ENCODE measurements around the gene TAF9. TPM values are rescaled to one million over a fixed set of nuclear protein-coding genes. Genes with fewer than 3 reads are reported as not detected.
A peak's percentile ranks its signal among the peaks of the same experiment; 100 is the strongest.

Gene TAF9, protein sequence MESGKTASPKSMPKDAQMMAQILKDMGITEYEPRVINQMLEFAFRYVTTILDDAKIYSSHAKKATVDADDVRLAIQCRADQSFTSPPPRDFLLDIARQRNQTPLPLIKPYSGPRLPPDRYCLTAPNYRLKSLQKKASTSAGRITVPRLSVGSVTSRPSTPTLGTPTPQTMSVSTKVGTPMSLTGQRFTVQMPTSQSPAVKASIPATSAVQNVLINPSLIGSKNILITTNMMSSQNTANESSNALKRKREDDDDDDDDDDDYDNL
- total RNA-seq (2014; rRNA removed; shearing (Covaris generic)), result 77.5 and 82.6 TPM in 2 replicates

DNA sequence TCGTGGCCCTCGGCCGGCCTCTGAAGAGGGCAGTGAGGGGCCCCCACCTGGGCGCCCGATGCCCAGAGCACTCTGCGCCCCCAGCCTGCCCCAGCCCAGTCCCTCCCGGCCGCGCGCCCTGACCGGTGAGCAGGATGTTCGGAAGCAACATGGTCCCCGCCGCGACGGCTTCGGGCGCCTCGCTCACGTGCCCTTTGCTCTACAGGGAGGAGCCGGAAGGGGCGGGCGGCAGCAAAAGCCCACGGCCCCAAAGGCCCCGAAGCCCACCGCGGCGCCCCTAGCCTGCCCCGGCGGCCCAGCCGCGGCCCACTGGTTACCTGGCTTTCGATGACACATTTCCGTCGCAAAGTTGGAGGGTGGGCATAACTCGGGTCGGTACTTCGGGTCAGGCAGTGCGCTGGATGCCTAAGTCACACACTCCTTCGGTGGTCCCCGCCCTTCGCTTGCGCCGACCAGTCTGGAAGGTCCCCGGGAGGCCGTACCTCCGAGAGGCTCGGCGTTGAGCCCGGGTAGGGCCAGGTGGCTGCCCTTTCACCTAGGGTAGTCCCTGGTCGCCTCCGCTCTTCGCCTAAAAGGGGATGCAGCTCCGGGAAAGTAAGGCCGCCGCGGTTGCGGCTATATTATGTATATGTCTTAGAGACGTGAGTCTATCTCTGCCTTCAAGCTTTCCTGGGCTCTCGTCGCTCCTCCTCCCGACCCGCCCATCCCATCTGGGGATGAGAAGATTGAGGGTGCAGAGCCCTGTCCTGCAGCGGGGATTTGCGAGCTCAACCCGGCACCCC is at the start of gene TAF9, which contains the start of the genes AK6 and RAD17:
Gene TAF9, minus strand, starts transcription at position 181 of the 782 bp plus-strand sequence. CDS start 3,783 bp downstream, outside the sequence.
Gene AK6, minus strand, starts transcription at position 181 of the 782 bp plus-strand sequence. Its CDS starts 30 bp downstream, at position 151.
Gene RAD17, plus strand, starts transcription at position 479 of the 782 bp plus-strand sequence. CDS start 2,391 bp downstream, outside the sequence.
- peak; percentile 93 for DNase-seq (ENCODE audit: low spot score)

DNA sequence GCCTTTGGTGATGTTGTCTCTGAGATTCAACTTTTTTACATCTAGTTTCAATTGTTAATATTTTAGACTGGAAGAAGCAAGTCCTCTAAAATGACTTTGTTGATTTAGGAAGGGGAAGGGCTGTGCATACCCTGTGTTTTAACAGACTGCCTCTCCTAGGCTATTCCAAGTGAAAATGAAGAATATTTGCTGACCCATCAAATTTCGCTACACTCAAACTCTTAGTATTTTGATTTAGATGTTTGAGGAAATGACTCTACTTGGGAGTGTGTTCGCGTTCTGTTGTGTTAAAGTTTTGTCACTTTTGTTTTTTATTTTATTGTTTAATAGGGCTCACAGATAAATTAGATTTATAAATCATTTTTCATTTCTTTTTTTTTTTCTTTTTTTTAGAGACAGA is 49.2 kb upstream of the TAF9 start:
- no peak for DNase-seq (ENCODE audit: low spot score)

DNA sequence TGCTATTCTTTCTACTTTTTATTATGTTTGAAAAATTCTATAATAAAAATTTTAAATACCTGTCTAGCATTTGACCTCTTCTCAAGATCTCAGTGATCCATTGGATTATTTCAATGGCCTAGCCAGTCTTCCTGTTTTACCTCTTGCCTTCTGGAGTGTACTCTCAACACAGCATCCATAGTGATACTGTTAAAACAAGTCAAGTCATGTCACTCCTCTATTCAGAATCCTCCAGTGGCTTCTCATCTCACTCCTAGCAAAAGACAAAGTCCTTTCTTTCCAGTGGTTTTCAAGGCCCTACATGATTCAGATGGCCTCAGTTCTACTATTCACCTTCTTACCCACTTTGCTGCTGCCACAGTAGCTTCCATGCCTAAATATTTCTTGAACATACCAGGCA is 47.4 kb upstream of the TAF9 start:
- no peak for DNase-seq (ENCODE audit: low spot score)

DNA sequence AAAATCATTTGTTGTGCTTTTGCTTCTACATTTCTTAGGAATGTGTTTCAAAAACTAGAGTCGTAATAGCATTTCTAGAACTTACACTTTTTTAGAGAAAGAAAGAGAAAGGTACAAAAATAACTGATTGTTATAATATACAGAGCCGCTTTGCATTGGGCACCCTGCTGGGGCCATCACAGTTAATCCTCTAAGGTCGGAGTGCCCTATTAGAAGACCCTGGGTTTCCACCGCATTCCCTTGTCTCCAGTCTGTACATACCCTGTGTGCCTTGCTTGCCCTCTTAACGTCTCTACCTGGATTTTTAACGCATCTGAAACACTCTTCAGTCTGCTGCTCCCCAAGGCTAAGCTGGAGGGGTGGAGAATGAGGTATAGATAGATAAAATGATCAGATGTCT is 46.9 kb upstream of the TAF9 start:
- DNase-seq (ENCODE audit: low spot score), result peak; percentile 49

DNA sequence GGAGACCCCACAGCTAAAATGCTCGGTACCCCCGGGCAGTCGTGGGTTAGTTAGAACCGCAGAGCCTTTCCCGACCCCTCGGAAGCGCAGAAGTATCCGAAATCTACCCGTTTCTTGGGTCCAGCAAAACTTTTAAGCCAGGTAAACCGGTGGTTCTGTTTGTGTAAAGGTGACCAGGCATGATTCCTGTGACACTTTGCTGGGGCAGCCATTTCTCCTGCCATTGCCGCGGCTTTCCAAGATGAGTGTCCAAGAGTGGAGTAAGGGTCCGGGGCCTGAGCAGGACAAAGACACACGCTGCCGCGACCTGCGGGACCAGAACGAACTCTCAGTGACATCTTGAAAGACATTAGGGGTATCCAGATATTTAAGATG is 46.3 kb upstream of the TAF9 start:
- DNase-seq (ENCODE audit: low spot score), result peak; percentile 60

DNA sequence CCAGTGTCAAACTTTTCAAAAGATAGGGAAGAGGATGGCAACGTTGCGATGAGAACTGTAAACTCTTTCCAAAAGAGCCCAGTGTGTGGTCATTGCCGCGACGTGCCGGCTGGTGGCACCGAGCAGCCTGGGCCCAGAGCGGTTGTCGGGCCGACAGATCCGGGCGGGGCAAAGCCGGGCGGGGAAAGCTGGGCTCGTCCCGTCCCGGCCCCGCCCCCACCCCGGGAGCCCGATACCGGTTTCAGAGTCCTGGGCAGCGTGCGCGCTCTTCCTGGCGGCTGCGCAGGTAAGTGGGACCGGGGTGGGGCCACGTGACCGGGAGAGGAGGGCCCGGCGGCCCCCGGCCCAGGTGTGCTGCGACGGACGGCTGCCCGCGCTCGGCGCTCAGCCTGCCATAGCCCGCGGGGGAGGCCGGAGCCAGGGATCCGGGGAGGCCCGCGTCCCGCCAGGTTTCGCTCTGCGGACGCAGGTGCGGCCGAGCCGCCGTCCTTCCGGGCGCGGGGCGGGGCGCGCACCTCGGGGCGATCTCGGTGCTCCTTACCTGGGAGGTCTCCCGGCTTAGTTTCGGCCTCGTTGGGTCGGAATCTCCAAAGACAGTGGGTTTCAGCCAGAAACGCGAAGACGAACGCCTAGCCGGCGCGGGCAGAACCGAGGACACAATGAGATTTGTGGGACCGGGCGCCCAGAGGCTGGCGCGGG is 45.7 kb upstream of the TAF9 start, which contains the start of gene MARVELD2:
Gene MARVELD2, plus strand, starts transcription at position 232 of the 699 bp plus-strand sequence. CDS start 4,270 bp downstream, outside the sequence.
- DNase-seq (ENCODE audit: low spot score), result peak; percentile 95

DNA sequence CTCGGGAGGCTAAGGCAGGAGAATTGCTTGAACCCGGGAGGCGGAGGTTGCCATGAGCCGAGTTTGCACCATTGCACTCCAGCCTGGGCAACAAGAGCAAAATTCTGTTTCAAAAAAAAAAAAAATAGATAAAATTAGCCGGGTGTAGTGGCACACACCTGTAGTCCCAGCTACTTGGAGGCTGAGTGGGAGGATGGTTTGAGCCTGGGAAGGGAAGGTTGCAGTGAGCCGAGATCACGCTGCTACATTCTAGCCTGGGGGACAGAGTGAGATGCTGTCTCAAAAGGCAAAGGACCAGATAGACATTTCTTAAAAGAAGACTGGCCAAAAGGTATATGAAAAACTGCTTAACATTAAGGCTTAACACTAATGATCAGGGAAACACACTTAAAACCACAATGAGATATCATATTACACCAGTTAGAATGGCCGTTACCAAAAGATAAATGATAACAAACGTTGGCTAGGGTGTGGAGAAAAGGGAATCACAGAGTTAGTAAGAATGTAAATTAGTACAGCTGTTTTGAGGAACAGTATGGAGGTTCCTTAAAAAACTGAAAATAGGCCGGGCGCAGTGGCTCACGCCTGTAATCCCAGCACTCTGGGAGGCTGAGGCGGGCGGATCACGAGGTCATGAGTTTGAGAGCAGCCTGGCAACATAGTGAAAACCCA is 35.5 kb upstream of the TAF9 start:
- no peak for DNase-seq (ENCODE audit: low spot score)

DNA sequence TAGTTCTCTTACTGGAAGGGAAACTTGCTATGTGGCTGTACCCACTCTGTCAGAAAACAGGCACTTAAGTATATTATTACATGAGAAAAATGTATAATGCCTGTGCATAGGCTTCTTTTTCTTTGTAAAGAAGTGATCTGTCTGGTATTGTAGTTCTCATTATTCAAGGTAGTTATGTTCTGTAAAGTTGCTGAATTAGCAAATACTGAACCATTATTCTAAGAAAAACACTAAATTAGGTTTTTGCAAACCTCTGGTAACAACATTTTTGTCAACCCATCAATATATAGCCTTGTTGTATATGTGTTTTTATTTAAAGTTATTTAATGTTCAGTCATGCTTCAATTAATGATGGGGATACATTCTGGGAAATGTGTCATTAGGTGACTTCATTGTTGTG is 9.1 kb upstream of the TAF9 start:
- DNase-seq (ENCODE audit: low spot score), result no peak

DNA sequence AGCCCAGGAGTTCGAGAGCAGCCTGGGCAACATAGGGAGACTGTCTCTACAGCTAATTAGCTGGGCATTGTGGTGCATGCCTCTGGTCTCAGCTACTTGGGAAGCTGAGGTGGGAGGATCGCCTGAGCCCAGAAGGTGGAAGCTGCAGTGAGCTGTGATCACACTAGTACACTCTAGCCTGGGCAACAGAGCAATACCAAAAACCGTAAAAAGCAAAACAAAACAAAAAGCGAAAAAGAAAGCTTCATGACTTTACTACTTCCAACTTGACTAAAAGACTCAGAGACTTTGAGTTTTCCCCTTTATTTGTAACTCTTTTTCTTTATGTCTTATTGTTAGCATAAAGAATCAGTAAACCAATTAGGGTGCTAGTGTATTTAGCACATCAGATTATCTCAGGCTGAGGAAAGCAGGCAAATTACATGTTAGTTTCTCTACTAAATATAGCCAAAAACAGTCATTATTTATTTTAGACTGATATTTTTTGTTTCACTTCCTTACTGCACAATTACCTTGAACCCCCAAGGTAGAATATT is 5.7 kb upstream of the TAF9 start:
- DNase-seq (ENCODE audit: low spot score), result no peak

DNA sequence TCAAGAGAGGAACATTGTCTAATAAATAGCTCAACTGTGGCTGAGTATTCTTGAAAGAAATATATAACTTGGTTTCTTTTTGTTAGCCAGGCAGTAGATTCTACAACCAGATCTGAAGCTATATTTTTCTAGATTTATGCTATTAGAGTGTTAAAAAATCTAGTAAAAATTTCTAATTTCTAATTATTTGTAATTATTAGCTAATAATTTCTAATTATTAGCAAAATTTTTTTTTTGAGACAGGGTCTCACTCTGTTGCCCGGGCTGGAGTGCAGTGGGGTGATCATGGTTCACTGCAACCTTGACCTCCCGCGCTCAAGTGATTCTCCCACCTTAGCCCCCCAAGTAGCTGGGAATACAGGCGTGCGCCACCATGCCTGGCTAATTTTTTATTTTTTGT is 3.1 kb upstream of the TAF9 start:
- no peak for DNase-seq (ENCODE audit: low spot score)

DNA sequence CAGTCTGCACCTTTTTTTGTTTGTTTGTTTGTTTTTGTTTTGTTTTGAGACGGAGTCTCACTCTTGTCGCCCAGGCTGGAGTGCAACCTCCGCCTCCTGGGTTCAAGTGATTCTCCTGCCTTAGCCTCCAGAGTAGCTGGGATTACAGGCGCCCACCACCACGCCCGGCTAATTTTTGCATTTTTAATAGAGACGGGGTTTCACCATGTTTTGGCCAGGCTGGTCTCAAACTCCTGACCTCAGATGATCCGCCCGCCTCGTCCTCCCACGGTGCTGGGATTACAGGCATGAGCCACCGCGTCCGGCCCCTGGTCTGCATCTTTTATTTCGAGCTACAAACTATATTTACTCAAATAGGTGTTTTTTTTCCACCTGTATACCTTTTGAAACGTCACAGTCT is 1.0 kb upstream of the TAF9 start:
- peak; percentile 3 for DNase-seq (ENCODE audit: low spot score)

DNA sequence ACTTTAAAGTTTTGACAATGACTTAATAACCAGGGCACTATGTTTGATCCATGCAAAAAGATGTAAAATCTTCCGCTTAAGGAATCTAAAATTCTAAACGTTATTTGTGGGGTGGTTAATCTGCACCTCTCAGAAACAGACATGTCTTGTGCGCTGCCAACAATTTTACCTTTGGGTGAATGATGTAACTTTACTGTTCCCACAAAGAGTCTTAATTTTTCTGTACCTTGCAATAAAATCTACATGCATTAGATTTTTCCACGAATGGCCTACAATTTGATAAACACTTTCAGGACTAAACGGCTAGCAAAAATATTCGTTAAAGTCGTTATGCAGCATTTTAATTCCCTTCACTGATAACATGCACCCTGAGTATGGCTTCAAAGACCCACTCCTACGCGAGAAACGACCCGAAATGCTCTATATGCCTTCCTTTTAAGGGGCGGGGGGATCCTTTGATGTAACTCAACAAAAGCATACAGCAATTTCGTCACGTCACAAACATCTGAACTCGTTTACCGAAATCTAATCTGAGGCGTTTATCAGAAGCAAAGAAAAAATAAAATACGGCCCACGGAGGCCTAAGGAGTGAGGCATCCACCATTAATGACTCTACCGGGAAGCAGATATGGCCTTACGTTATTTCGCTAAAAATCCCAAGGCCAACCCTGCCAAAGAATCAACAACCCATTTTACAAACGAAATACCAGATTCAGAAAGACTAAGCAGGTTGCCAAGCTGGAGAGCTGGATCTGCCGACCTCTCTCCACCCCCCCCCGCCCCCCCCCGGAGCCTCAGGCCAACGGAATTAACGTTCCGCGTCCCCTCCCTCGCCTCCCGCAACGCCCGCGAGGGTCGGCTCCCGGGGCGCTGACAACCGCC is 621 bp downstream of the TAF9 start:
- DNase-seq (ENCODE audit: low spot score), result peak; percentile 34

DNA sequence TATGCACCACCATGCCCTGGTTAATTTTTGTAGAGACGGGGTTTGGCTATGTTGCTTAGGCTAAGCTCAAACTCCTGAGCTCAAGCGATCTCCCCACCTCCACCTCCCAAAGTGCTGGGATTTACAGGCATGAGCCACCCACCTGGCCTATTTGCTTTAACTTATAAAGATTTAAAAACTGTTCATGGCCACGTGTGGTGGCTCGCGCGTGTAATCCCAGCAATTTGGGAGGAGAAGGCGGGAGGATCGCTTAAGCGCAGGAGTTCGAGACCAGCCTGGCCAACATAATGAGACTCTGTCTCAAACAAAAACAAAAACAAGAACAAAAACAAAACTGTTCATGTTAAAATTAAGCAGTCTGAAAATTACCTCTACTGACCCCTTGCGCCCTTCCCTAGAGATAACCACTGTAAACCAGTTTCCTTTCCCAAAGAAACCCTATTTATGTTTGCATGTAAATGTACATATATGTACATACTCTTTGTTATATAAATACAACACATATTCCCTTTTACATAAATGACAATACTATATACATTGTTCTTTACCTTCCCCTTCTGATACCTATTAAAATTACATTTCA is 1.5 kb downstream of the TAF9 start:
- no peak for DNase-seq (ENCODE audit: low spot score)

DNA sequence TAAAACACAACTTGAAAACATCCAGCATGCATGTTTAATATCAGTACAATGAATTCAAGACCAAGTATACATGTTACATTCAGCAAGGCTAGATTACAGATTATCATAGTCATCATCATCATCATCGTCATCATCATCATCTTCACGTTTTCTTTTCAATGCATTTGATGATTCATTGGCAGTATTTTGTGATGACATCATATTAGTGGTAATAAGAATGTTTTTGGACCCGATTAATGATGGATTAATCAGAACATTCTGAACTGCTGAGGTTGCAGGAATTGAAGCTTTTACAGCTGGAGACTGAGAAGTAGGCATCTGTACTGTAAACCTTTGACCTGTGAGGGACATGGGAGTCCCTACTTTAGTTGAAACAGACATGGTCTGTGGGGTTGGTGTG is 4.5 kb downstream of the TAF9 start:
- DNase-seq (ENCODE audit: low spot score), result no peak

DNA sequence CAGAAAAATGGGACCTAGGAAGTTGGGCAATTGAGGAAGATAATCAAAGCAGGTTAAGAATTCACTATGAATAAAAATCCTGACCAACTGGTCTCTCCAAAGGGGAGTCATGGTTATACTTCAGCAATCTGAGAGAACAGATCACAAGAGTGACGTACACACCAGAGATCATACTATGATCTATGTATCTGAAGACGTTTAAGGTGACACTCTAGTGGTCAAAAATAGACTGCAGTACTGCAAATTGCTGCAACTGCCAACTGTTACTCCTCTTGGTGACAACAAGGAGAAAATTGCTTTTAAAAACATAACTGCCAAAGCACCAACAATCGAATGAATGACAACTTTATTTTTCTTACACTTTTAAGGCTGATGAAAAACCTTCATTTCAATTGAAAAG is 4.9 kb downstream of the TAF9 start:
- peak; percentile 39 for DNase-seq (ENCODE audit: low spot score)

DNA sequence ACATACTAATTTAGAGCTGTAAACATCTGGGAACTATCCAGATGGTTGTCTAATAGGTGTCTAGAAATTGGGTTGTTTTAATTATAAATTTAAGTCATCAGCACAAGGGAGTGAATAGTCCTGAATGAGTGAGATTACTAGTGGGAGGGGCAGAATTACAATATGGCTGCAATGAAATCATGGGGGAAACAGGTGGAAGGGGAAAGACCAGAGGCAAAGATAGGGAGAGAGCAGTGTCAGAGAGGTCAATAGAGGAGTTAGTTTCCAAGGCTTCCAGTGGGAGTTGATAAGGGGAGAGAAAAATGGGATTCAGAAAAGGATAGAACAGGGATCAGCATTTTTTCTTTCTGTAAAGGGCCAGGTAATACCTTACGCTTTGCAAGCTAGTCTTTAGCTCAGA is 8.9 kb downstream of the TAF9 start:
- no peak for DNase-seq (ENCODE audit: low spot score)

DNA sequence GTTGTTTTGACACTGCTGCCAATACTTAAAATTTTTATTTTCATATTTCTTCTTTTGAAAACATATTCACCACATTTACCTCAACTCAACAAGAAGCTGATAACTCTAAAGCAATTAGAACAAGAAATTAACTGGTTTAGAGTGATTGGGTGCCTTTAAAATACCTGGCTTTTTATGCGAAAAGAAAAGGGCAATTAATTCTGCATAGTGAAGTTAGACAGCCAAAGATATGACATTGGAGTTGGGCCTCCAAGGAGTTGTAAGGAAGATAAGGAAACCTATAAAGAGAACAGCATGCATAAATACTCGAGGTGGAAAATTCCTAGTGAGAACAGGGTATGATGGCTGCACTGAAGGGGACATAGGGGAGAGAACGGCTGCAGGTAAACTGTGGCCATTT is 9.6 kb downstream of the TAF9 start:
- DNase-seq (ENCODE audit: low spot score), result no peak

DNA sequence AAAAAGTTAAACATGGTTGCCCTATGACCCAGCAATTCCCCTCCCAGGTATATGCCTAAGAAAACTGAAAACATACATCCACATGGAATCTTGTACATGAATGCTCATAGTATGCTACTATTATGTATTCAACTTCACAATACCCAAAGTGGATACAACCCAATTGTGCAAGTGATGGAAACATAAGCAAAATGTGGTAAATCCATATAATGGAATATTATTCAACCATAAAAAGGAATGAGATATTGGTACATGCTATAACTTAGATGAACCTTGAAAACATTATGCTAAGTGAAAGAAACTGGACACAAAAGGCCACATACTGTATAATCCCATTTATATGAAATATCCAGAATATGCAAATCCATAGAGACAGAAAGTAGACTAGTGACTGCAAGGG is 18.7 kb downstream of the TAF9 start:
- no peak for DNase-seq (ENCODE audit: low spot score)

DNA sequence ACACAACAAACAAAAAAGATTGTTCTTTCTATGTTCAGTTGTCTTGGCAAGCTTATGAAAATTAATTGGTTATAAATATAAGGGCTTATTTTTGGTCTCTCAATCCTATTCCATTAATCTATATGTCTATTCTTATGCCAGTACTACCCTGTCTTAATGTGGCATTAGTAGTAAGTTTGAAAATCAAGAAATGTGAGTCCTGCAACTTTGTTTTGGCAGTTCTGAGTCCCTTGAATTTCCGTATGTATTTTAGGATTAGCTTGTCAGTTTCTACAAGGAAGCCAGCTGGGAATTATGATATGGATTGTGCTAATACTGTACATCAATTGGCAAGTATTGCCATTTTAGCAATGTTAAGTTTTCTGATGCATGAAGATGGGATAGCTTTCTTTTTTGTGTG is 26.2 kb downstream of the TAF9 start:
- DNase-seq (ENCODE audit: low spot score), result no peak

Data from HT-29 (cell line).